ENCODE measurements around the gene KDM2A. TPM values are rescaled to one million over a fixed set of nuclear protein-coding genes. Genes with fewer than 3 reads are reported as not detected.
"Not testable (repeated sequence)": the region's sequence is repeated elsewhere in the genome, so short reads cannot be mapped to it uniquely, and the experiment has no call there.

KDM2A gene
- total RNA-seq, 1 experiment from 2014 or later: 65.3 TPM

GRCh38 chr11:67120881-67121710 lies 2.0 kb downstream of the KDM2A start:
- Histone ChIP-seq H3K9me3 (ENCODE audit: low read length) (no peaks in the 10 kb centered on the region), H2AFZ (ENCODE audit: low read length) (peak overlapping the region; percentile 1; the same call in 1 of the 2 replicates), H3K27ac (ENCODE audit: low read length) (0 out of 2 replicates have a peak overlapping the region, but pooled peaks have one; percentile 2), H3K4me1 (ENCODE audit: insufficient read depth, low read length) (peaks cover 6% of the 10 kb centered on the region; the same call in 1 of the 2 replicates), H3K4me2 (ENCODE audit: low read length) (peak overlapping the region; percentile 77), H3F3A (ENCODE audit: low read length, unreplicated experiment) (no peaks in the 10 kb centered on the region), H3K9ac (ENCODE audit: low read length) (peak overlapping the region; percentile 86), H3K36me3 (ENCODE audit: low read depth, low read length) (peaks cover 5% of the 10 kb centered on the region; the same call in 1 of the 2 replicates), H3K27me3 (ENCODE audit: low read length) (no peaks in the 10 kb centered on the region), H3K79me2 (ENCODE audit: low read length) (peaks cover 68% of the 10 kb centered on the region), H3K9me2 (replicated peaks; ENCODE audit: low read length) (no peaks in the 10 kb centered on the region), H4K20me1 (ENCODE audit: low read length) (peaks cover 17% of the 10 kb centered on the region), H3K4me3 (ENCODE audit: low read length) (peak overlapping the region; percentile 97)
- DNase-seq (peak; percentile 43), ATAC-seq (no peak)
- TF ChIP-seq EZH2phosphoT487 (IDR thresholded peaks at IDR 0.05; ENCODE audit: borderline replicate concordance, low read length) (no peak), CTCF (conservative IDR thresholded peaks at IDR 0.05; ENCODE audit: low read depth, low read length) (no peak), EZH2 (IDR thresholded peaks at IDR 0.05; ENCODE audit: low read length, unreplicated experiment) (no peak)
- intact Hi-C loops (cut with micrococcal nuclease): loop anchor here (2.0 kb wide), 2 partner anchors 48 to 120 kb away; no protein-coding TSS in a partner anchor
- ChIA-PET POLR2A (ENCODE audit: unreplicated experiment) (no interaction called here), CTCF (no interaction called here)
- BruUV-seq (replicated peaks): TSS peak; percentile 46

GRCh38 chr11:67123801-67124200 lies 4.7 kb downstream of the KDM2A start:
- not testable (repeated sequence) for H3K36me3 ChIP-seq (ENCODE audit: low read depth, low read length)

DNA sequence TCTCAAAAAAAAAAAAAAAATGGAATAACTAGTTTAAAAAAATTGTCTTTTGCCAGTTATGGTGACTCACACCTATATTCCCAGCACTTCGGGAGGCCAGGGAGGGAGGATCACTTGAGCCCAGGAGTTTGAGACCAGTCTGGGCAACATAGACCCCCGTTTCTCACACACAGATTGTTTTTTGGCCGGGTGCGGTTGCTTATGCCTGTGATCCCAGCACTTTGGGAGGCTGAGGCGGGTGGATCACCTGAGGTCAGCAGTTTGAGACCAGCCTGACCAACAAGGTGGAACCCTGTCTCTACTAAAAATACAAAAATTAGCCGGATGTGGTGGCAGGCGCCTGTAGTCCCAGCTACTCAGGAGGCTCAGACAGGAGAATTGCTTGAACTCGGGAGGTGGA lies 7.2 kb downstream of the KDM2A start:
- H4K20me1 ChIP-seq (ENCODE audit: low read length): peaks cover 20% of the 10 kb centered on the region
- POLR2A ChIA-PET (ENCODE audit: unreplicated experiment): interaction anchor here (0.7 kb wide), 1 partner anchor 16 kb away, joined by 3 read pairs; no protein-coding TSS in a partner anchor
- H3K27me3 ChIP-seq (ENCODE audit: low read length); intact Hi-C loops (cut with micrococcal nuclease); H2AFZ ChIP-seq (ENCODE audit: low read length); H3K4me3 ChIP-seq (ENCODE audit: low read length); H3K9me2 ChIP-seq (replicated peaks; ENCODE audit: low read length); H3K36me3 ChIP-seq (ENCODE audit: low read depth, low read length); H3F3A ChIP-seq (ENCODE audit: low read length, unreplicated experiment); H3K27ac ChIP-seq (ENCODE audit: low read length); ATAC-seq; BruUV-seq (replicated peaks); CTCF ChIA-PET; H3K9ac ChIP-seq (ENCODE audit: low read length); H3K9me3 ChIP-seq (ENCODE audit: low read length); H3K4me2 ChIP-seq (ENCODE audit: low read length); DNase-seq: not testable (repeated sequence)
- H3K4me1 ChIP-seq (ENCODE audit: insufficient read depth, low read length): peaks cover 24% of the 10 kb centered on the region
- H3K79me2 ChIP-seq (ENCODE audit: low read length): peaks cover 97% of the 10 kb centered on the region

More at GRCh38 chr11:67123801-67124200, 4.7 kb downstream of the KDM2A start:
- H2AFZ ChIP-seq (ENCODE audit: low read length); H3K9ac ChIP-seq (ENCODE audit: low read length); H3K27me3 ChIP-seq (ENCODE audit: low read length); H3K27ac ChIP-seq (ENCODE audit: low read length); H3K9me3 ChIP-seq (ENCODE audit: low read length); H3F3A ChIP-seq (ENCODE audit: low read length, unreplicated experiment); POLR2A ChIA-PET (ENCODE audit: unreplicated experiment); H3K4me2 ChIP-seq (ENCODE audit: low read length); CTCF ChIA-PET; ATAC-seq; H3K4me1 ChIP-seq (ENCODE audit: insufficient read depth, low read length); BruUV-seq (replicated peaks); H3K4me3 ChIP-seq (ENCODE audit: low read length); intact Hi-C loops (cut with micrococcal nuclease); H3K9me2 ChIP-seq (replicated peaks; ENCODE audit: low read length); DNase-seq: not testable (repeated sequence)
- Histone ChIP-seq H3K79me2 (ENCODE audit: low read length) (peaks cover 95% of the 10 kb centered on the region), H4K20me1 (ENCODE audit: low read length) (peaks cover 20% of the 10 kb centered on the region)
